Middle frontal gyrus (tissue), 1 donor: ENCODE measurements around the gene DNM3.
"Not testable (repeated sequence)": the region's sequence is repeated elsewhere in the genome, so short reads cannot be mapped to it uniquely, and the experiment has no call there.

Source experiments
- DNase-seq: peaks from one replicate; pipeline ENCODE4 v3.0.0-alpha.2; 2015; ENCODE audit warnings: low spot score; ENCODE audit errors: extremely low spot score

The DNM3 gene

GRCh38 chr1:172351754-172352161, 510.5 kb downstream of the DNM3 start:
- DNase-seq, result no peak

- no peak for DNase-seq
Measured at GRCh38 chr1:172352435-172352834, 511.1 kb downstream of the DNM3 start.

GRCh38 chr1:172354291-172355274, 513.3 kb downstream of the DNM3 start:
- DNase-seq, result no peak

GRCh38 chr1:172356620-172357019, 515.3 kb downstream of the DNM3 start:
- no peak for DNase-seq

- DNase-seq, result no peak
Measured at GRCh38 chr1:172357753-172358385, 516.6 kb downstream of the DNM3 start.

GRCh38 chr1:172359491-172359999, 518.2 kb downstream of the DNM3 start:
- DNase-seq, result no peak

- no peak for DNase-seq
Measured at GRCh38 chr1:172360511-172360910, 519.2 kb downstream of the DNM3 start.

- no peak for DNase-seq
Measured at GRCh38 chr1:172360985-172361384, 519.7 kb downstream of the DNM3 start.

GRCh38 chr1:172363852-172364251, 522.6 kb downstream of the DNM3 start:
- DNase-seq, result no peak

GRCh38 chr1:172371646-172372045, 530.3 kb downstream of the DNM3 start:
- not testable (repeated sequence) for DNase-seq

GRCh38 chr1:172373864-172374263, 532.6 kb downstream of the DNM3 start:
- DNase-seq, result no peak

GRCh38 chr1:172375211-172375631, 533.9 kb downstream of the DNM3 start:
- no peak for DNase-seq

- no peak for DNase-seq
Measured at GRCh38 chr1:172376431-172376830, 535.1 kb downstream of the DNM3 start.

- DNase-seq, result no peak
Measured at GRCh38 chr1:172377565-172377964, 536.3 kb downstream of the DNM3 start.

- no peak for DNase-seq
Measured at GRCh38 chr1:172378109-172378760, 536.9 kb downstream of the DNM3 start.

GRCh38 chr1:172380441-172381244, 539.3 kb downstream of the DNM3 start:
- no peak for DNase-seq

GRCh38 chr1:172381946-172382345, 540.6 kb downstream of the DNM3 start:
- DNase-seq, result no peak

GRCh38 chr1:172382406-172382805, 541.1 kb downstream of the DNM3 start:
- no peak for DNase-seq

- no peak for DNase-seq
Measured at GRCh38 chr1:172382990-172383389, 541.7 kb downstream of the DNM3 start.

- DNase-seq, result no peak
Measured at GRCh38 chr1:172383536-172383935, 542.2 kb downstream of the DNM3 start.

GRCh38 chr1:172384656-172385055, 543.4 kb downstream of the DNM3 start:
- DNase-seq, result no peak
